Measurements from ENCODE around the gene DYNLT1. TPM values are rescaled to one million over a fixed set of nuclear protein-coding genes. Genes with fewer than 3 reads are reported as not detected.
"Not testable (repeated sequence)": the region's sequence is repeated elsewhere in the genome, so short reads cannot be mapped to it uniquely, and the experiment has no call there.

DYNLT1 gene
- total RNA-seq, 3 donors from 2014 or later (not counting 1 experiment from before 2014, with no cell fraction given) = 85.7 to 106 (median 86.8) TPM

- peaks cover 73% of the 10 kb centered on the region for H3K36me3 ChIP-seq (ENCODE audit: control insufficient read depth, insufficient read depth, low read length)
- peak overlapping the region in 1 of 2 donors; percentile 63 for H3K27ac Mint-ChIP-seq
- intact Hi-C loops (cut with micrococcal nuclease) = no loop called here
- ATAC-seq (no peak), DNase-seq (no peak)
- H3K36me3 Mint-ChIP-seq = peaks cover 8% of the 10 kb centered on the region
- no peaks in the 10 kb centered on the region for H3K27me3 Mint-ChIP-seq (ENCODE audit: low read depth in 2 of 2)
- no peaks in the 10 kb centered on the region for H3K9me3 ChIP-seq (ENCODE audit: control insufficient read depth, insufficient read depth, low read length)
- no peak overlapping the region for H3K4me3 ChIP-seq (ENCODE audit: low read length)
- no peaks in the 10 kb centered on the region for H3K27me3 ChIP-seq (ENCODE audit: control insufficient read depth, insufficient read depth, low read length)
- no peak overlapping the region for H3K4me3 Mint-ChIP-seq
- TF ChIP-seq CTCF (IDR thresholded peaks at IDR 0.05) = no peak
- 97% methylated on average over 12 of the region's 12 CpGs for WGBS (ENCODE audit: insufficient coverage)
- H3K4me1 ChIP-seq (ENCODE audit: control insufficient read depth, insufficient read depth, low read length) = no peaks in the 10 kb centered on the region
- H3K27ac ChIP-seq (ENCODE audit: low read length) = no peak overlapping the region
- peaks cover 17 to 24% of the 10 kb centered on the region in 2 donors for H3K4me1 Mint-ChIP-seq
- H3K9me3 Mint-ChIP-seq = no peaks in the 10 kb centered on the region
These were observed 36.3 kb downstream of the DYNLT1 start for GRCh38 chr6:158608221-158608620.

DNA sequence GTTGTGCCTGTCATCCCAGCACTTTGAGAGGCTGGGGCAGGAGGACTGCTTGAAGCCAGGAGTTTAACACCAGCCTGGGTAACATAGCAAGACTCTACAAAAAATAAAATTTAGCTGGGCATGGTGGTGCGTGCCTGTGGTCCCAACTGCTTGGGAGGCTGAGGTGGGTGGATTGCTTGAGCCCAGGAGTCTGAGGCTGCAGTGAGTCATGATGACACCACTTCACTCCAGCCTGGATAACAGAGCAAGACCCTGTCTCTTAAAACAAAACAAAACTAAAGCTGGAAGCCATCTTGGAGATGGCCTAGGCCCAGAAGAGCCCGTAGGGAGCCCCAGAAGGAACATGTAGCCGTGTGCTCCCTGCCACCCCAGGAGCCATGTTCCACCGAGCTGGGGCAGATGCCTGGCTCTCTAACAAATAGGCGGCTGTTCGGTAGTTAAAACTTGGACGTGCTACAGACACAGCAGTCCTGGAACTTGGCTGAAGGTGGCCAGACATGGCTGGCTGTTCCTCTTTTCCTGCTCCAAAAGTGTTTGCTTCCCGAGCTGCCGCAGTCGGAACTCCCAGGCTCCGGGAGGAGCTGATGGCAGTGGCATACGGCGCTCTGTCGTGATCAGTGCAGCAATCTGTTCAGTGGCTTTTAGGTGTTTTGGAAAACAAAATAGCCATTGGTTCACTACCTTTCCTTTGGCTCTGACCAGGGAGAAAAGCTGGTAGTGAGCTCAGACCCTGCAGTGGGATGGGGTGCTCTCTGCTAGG is 37.0 kb downstream of the DYNLT1 start:
- no peak overlapping the region for H3K27ac Mint-ChIP-seq
- no peak for TF ChIP-seq CTCF (IDR thresholded peaks at IDR 0.05)
- WGBS (ENCODE audit: insufficient coverage) = 97% methylated on average over 14 of the region's 14 CpGs
- peaks cover 23 to 30% of the 10 kb centered on the region in 2 donors for H3K4me1 Mint-ChIP-seq
- H3K4me3 Mint-ChIP-seq = no peak overlapping the region
- intact Hi-C loops (cut with micrococcal nuclease) = no loop called here
- no peak overlapping the region for H3K27ac ChIP-seq (ENCODE audit: low read length)
- no peak for ATAC-seq
- H3K9me3 ChIP-seq (ENCODE audit: control insufficient read depth, insufficient read depth, low read length) = no peaks in the 10 kb centered on the region
- H3K36me3 ChIP-seq (ENCODE audit: control insufficient read depth, insufficient read depth, low read length) = peaks cover 69% of the 10 kb centered on the region
- no peaks in the 10 kb centered on the region for H3K4me1 ChIP-seq (ENCODE audit: control insufficient read depth, insufficient read depth, low read length)
- DNase-seq = no peak
- peaks cover 13% of the 10 kb centered on the region for H3K36me3 Mint-ChIP-seq
- no peaks in the 10 kb centered on the region for H3K9me3 Mint-ChIP-seq
- no peak overlapping the region for H3K4me3 ChIP-seq (ENCODE audit: low read length)
- no peaks in the 10 kb centered on the region for H3K27me3 Mint-ChIP-seq (ENCODE audit: low read depth in 2 of 2)
- H3K27me3 ChIP-seq (ENCODE audit: control insufficient read depth, insufficient read depth, low read length) = no peaks in the 10 kb centered on the region

DNA sequence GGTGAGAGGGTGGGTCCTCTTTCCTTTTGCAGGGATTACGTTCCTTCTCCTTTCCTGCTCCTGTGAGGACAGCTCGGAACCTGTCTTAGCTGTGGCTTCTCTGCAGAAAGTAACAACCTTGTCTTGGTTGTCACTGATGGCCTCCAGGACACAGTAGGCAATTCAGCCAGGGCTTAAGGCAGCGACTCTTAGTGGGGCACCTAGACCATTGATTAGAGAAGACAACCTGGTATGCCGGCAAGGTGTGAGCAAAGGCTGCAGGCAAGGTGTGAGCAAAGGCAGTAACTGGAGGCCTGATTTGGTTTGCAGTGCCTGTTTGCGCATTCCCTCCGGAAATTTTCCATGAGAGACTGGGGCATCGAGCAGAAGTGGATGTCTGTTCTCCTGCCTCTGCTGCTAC is 37.6 kb downstream of the DYNLT1 start:
- no peak overlapping the region for H3K27ac ChIP-seq (ENCODE audit: low read length)
- no peaks in the 10 kb centered on the region for H3K4me1 ChIP-seq (ENCODE audit: control insufficient read depth, insufficient read depth, low read length)
- peaks cover 69% of the 10 kb centered on the region for H3K36me3 ChIP-seq (ENCODE audit: control insufficient read depth, insufficient read depth, low read length)
- Mint-ChIP-seq H3K9me3 (no peaks in the 10 kb centered on the region), H3K4me3 (no peak overlapping the region), H3K27me3 (ENCODE audit: low read depth in 2 of 2) (no peaks in the 10 kb centered on the region), H3K27ac (peak overlapping the region in 1 of 2 donors; percentile 71), H3K4me1 (peaks cover 23 to 30% of the 10 kb centered on the region in 2 donors), H3K36me3 (peaks cover 13% of the 10 kb centered on the region)
- H3K4me3 ChIP-seq (ENCODE audit: low read length) = no peak overlapping the region
- no peak for DNase-seq
- WGBS (ENCODE audit: insufficient coverage) = 99% methylated on average over 7 of the region's 7 CpGs
- intact Hi-C loops (cut with micrococcal nuclease) = no loop called here
- no peaks in the 10 kb centered on the region for H3K9me3 ChIP-seq (ENCODE audit: control insufficient read depth, insufficient read depth, low read length)
- ATAC-seq = no peak
- no peaks in the 10 kb centered on the region for H3K27me3 ChIP-seq (ENCODE audit: control insufficient read depth, insufficient read depth, low read length)
- no peak for TF ChIP-seq CTCF (IDR thresholded peaks at IDR 0.05)

DNA sequence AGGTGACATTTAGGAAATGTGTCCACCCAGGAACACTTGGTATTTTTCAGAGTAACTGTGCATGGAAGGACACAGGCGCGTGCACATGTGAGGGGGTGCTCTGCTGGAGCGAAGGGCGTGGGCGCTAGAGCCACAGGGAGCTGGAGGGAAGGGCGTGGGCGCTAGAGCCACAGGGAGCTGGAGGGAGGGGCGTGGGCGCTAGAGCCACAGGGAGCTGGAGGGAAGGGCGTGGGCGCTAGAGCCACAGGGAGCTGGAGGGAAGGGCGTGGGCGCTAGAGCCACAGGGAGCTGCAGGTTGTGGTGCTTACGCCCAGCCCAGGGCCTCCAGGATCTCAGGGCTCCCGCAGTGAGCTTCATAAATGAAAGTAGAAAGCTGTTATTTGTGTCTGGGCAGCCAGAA is 38.5 kb downstream of the DYNLT1 start:
- H3K9me3 ChIP-seq (ENCODE audit: control insufficient read depth, insufficient read depth, low read length); H3K9me3 Mint-ChIP-seq; intact Hi-C loops (cut with micrococcal nuclease); H3K27me3 Mint-ChIP-seq (ENCODE audit: low read depth in 2 of 2); DNase-seq; H3K4me3 Mint-ChIP-seq; H3K27ac ChIP-seq (ENCODE audit: low read length); H3K27me3 ChIP-seq (ENCODE audit: control insufficient read depth, insufficient read depth, low read length); H3K4me1 ChIP-seq (ENCODE audit: control insufficient read depth, insufficient read depth, low read length); ATAC-seq; H3K4me3 ChIP-seq (ENCODE audit: low read length): not testable (repeated sequence)
- 81% methylated on average over 15 of the region's 15 CpGs for WGBS (ENCODE audit: insufficient coverage)
- H3K36me3 ChIP-seq (ENCODE audit: control insufficient read depth, insufficient read depth, low read length) = peaks cover 66% of the 10 kb centered on the region
- Mint-ChIP-seq H3K4me1 (peaks cover 23% of the 10 kb centered on the region in 2 donors), H3K36me3 (peaks cover 13% of the 10 kb centered on the region), H3K27ac (peak overlapping the region in 1 of 2 donors; percentile 71)
